ENCODE measurements around the gene ZNF804B.

Gene ZNF804B

DNA sequence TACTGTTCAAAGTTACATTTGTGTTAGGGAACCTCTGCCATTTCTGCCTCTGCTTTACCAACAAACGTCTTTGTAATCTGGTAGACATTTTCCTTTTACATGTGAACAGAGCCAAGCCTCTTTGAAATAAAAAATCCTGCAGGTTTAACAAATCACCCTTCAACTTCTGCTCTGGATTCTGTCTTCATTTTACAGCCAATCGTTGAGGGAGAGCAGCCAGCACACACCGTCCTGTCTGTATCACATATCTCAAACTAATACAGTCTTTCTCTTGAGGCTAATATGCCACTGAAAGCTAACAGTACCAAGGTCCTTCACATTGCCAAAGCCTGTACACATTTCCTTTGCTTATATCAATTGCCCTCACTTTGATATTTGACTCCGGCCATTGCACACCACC lies 504.6 kb downstream of the ZNF804B start:
- in situ Hi-C loops (cut with MboI; ENCODE audit: low pct_unique_long_range_greater_than_20kb, low sequenced_read_pairs, unreplicated experiment): no loop called here
- TF ChIP-seq, protein P1, sequence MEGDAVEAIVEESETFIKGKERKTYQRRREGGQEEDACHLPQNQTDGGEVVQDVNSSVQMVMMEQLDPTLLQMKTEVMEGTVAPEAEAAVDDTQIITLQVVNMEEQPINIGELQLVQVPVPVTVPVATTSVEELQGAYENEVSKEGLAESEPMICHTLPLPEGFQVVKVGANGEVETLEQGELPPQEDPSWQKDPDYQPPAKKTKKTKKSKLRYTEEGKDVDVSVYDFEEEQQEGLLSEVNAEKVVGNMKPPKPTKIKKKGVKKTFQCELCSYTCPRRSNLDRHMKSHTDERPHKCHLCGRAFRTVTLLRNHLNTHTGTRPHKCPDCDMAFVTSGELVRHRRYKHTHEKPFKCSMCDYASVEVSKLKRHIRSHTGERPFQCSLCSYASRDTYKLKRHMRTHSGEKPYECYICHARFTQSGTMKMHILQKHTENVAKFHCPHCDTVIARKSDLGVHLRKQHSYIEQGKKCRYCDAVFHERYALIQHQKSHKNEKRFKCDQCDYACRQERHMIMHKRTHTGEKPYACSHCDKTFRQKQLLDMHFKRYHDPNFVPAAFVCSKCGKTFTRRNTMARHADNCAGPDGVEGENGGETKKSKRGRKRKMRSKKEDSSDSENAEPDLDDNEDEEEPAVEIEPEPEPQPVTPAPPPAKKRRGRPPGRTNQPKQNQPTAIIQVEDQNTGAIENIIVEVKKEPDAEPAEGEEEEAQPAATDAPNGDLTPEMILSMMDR (IDR thresholded peaks at IDR 0.05; ENCODE audit: extremely low read depth, insufficient read depth, missing control alignments): no peak
- DNase-seq (ENCODE audit: low spot score): no peak

- DNase-seq (ENCODE audit: low spot score): no peak
- TF ChIP-seq, protein P1 (IDR thresholded peaks at IDR 0.05; ENCODE audit: extremely low read depth, insufficient read depth, missing control alignments): no peak
- in situ Hi-C loops (cut with MboI; ENCODE audit: low pct_unique_long_range_greater_than_20kb, low sequenced_read_pairs, unreplicated experiment): no loop called here
These were observed 506.1 kb downstream of the ZNF804B start for GRCh38 chr7:89265631-89266030.

- in situ Hi-C loops (cut with MboI; ENCODE audit: low pct_unique_long_range_greater_than_20kb, low sequenced_read_pairs, unreplicated experiment): no loop called here
- TF ChIP-seq, protein P1 (IDR thresholded peaks at IDR 0.05; ENCODE audit: extremely low read depth, insufficient read depth, missing control alignments): no peak
- DNase-seq (ENCODE audit: low spot score): no peak
These were observed 523.8 kb downstream of the ZNF804B start for GRCh38 chr7:89283302-89283701.

- TF ChIP-seq, protein P1 (IDR thresholded peaks at IDR 0.05; ENCODE audit: extremely low read depth, insufficient read depth, missing control alignments): no peak
These were observed 549.0 kb downstream of the ZNF804B start for GRCh38 chr7:89308535-89308934.

DNA sequence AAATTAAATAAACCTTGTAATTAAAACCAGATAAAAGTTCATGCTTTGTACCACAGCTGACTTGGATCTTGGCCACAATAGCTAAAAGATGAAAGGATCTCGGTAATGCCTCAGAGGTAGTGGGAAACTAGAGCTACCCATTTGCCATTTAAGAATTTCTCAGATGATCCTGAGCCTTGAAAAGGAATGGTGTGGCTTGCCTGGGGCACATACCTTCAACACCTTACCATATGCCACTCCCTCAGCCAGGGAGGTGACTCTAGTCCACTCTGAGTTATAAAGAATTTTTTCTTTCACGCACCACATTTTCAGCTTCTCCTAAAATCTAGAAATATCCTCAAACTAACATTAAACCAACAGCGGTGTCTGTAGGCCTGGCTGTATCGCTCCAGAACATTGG lies 552.4 kb downstream of the ZNF804B start:
- TF ChIP-seq, protein P1 (IDR thresholded peaks at IDR 0.05; ENCODE audit: extremely low read depth, insufficient read depth, missing control alignments): no peak
- in situ Hi-C loops (cut with MboI; ENCODE audit: low pct_unique_long_range_greater_than_20kb, low sequenced_read_pairs, unreplicated experiment): no loop called here
- DNase-seq (ENCODE audit: low spot score): no peak

More at GRCh38 chr7:89308535-89308934, 549.0 kb downstream of the ZNF804B start:
- in situ Hi-C loops (cut with MboI; ENCODE audit: low pct_unique_long_range_greater_than_20kb, low sequenced_read_pairs, unreplicated experiment): no loop called here
- no peak for DNase-seq (ENCODE audit: low spot score)

- in situ Hi-C loops (cut with MboI; ENCODE audit: low pct_unique_long_range_greater_than_20kb, low sequenced_read_pairs, unreplicated experiment): no loop called here
- TF ChIP-seq, protein P1 (IDR thresholded peaks at IDR 0.05; ENCODE audit: extremely low read depth, insufficient read depth, missing control alignments): no peak
- DNase-seq (ENCODE audit: low spot score): no peak
These were observed 553.1 kb downstream of the ZNF804B start for GRCh38 chr7:89312551-89312950.

All from GM13977 (cell line).